Type B pancreatic cell (in vitro differentiated cells): ENCODE results near the gene BPIFA2. TPM values are rescaled to one million over a fixed set of nuclear protein-coding genes. Genes with fewer than 3 reads are reported as not detected.

Experiments
- DNase-seq: peaks from one replicate; pipeline ENCODE4 v3.0.0; 2021; ENCODE audit warnings: mixed read lengths; ENCODE audit not compliant: unreplicated experiment; ENCODE audit errors: extremely low spot score
- H3K27ac Mint-ChIP-seq: 2 replicates; pipeline ENCODE4 v1.8.0; 2021; ENCODE audit warnings: mild to moderate bottlenecking, mixed read lengths
- H3K27me3 Mint-ChIP-seq: 2 replicates; pipeline ENCODE4 v1.8.0; 2021; ENCODE audit warnings: mixed read lengths
- H3K36me3 Mint-ChIP-seq: 2 replicates; pipeline ENCODE4 v1.8.0; 2021; ENCODE audit warnings: mixed read lengths
- H3K4me1 Mint-ChIP-seq: one replicate; pipeline ENCODE4 v1.8.0; 2021; ENCODE audit warnings: mixed read lengths; ENCODE audit not compliant: unreplicated experiment
- H3K4me3 Mint-ChIP-seq: 2 replicates; pipeline ENCODE4 v1.8.0; 2021; ENCODE audit warnings: mild to moderate bottlenecking, mixed read lengths
- H3K9me3 Mint-ChIP-seq: 2 replicates; pipeline ENCODE4 v1.8.0; 2021; ENCODE audit warnings: mixed read lengths
- total RNA-seq: library from RNA; stranded (reverse); gene quantifications from 2 replicates; pipeline ENCODE4 v1.2.1, GENCODE V29; 2021; ENCODE audit warnings: low replicate concordance
- TF ChIP-seq, protein P1 (sequence below): fragments of 200-600 bp; sonication (generic); conservative IDR thresholded peaks from 2 replicates; pipeline ENCODE4 v1.5.0; 2021; ENCODE audit warnings: antibody characterized with exemption, mild to moderate bottlenecking

The BPIFA2 gene
- total RNA-seq, 1 donor from 2014 or later = not detected

DNA sequence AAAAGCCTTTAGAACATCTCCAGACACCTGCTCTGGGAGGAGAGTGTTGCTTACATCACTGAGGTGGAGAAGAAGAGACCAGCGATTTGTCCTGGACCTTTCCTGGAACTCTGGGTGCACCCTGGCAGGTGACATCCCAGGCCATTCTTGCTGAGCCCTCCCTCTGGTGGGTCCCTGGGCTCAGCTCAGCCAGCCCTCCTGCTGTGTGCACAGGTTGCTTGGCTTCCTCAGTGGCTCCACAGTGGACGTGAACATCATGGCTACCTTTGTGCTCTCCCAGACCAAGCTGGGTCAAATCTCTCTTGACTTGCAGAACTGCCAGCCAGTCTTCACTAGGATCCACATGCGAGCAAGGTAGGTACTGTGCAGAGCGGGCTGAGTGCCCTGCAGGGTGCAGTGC, 19.9 kb upstream of the BPIFA2 start:
- H3K36me3 Mint-ChIP-seq = no peaks in the 10 kb centered on the region
- DNase-seq = peak; percentile 62
- TF ChIP-seq, protein P1, sequence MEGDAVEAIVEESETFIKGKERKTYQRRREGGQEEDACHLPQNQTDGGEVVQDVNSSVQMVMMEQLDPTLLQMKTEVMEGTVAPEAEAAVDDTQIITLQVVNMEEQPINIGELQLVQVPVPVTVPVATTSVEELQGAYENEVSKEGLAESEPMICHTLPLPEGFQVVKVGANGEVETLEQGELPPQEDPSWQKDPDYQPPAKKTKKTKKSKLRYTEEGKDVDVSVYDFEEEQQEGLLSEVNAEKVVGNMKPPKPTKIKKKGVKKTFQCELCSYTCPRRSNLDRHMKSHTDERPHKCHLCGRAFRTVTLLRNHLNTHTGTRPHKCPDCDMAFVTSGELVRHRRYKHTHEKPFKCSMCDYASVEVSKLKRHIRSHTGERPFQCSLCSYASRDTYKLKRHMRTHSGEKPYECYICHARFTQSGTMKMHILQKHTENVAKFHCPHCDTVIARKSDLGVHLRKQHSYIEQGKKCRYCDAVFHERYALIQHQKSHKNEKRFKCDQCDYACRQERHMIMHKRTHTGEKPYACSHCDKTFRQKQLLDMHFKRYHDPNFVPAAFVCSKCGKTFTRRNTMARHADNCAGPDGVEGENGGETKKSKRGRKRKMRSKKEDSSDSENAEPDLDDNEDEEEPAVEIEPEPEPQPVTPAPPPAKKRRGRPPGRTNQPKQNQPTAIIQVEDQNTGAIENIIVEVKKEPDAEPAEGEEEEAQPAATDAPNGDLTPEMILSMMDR = no peak
- H3K9me3 Mint-ChIP-seq = no peaks in the 10 kb centered on the region
- H3K4me3 Mint-ChIP-seq = no peak overlapping the region
- peaks cover 62% of the 10 kb centered on the region for H3K27me3 Mint-ChIP-seq
- no peaks in the 10 kb centered on the region for H3K4me1 Mint-ChIP-seq
- no peak overlapping the region for H3K27ac Mint-ChIP-seq

DNA sequence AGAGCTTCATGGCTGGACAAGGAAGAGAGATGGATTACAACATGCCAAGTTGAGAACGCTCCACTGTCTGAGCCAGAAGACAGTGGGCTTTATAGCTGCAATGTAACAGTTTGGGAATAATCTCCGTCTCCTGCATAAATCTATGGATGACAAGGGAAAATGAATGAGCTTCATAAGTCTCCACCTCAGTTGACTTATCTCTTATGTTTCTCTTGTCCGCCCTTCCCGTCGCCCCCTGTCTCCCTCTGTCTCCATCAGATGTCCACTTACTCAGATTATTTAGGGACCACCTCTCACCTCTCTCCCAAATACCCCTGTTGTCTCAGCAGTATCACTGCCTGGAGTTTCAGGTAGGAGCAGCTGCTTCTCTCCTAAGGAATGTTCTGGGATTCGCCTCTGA, 13.7 kb upstream of the BPIFA2 start:
- Mint-ChIP-seq H3K27me3 (peaks cover 62% of the 10 kb centered on the region), H3K27ac (no peak overlapping the region), H3K36me3 (no peaks in the 10 kb centered on the region), H3K4me1 (no peaks in the 10 kb centered on the region), H3K4me3 (no peak overlapping the region), H3K9me3 (no peaks in the 10 kb centered on the region)
- peak; percentile 54 for DNase-seq
- TF ChIP-seq, protein P1 = no peak

DNA sequence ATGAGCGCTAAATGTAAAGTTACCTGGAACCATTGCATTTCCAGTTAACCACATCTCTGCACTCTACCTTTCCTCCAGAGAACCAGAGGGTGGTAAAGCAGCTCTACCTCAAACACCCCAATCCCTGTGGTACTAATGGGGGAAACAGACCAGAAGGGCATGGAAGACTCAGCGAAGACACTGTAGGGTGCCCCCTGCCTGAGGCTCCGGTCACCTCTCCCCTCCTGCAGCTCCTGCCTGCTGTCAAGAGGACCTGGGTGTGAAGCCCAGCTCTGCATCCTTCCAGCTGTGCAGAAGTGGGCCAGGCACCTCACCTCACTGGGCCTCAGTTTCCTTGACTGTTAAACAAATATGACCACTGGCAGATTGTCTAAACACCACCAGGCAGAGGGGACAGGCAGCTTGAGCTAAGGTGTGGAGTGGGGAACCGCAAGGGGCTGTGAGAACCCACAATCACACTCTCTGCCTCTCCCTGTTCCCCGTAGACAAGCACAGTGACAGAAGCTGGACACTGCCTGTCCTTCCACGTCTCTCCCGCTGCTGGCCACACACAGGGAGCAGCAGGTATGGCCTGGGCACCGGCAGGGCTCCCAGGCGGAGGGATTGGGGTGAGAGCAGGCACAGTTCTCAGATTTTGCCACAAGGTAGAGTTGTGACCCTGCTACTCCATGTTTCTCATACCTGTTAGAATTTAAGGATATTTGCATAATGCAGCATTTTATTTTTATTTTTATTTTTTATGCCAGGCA, 9.1 kb upstream of the BPIFA2 start:
- H3K4me1 Mint-ChIP-seq = no peaks in the 10 kb centered on the region
- peaks cover 47% of the 10 kb centered on the region for H3K27me3 Mint-ChIP-seq
- no peak overlapping the region for H3K4me3 Mint-ChIP-seq
- TF ChIP-seq, protein P1 = no peak
- H3K9me3 Mint-ChIP-seq = no peaks in the 10 kb centered on the region
- H3K36me3 Mint-ChIP-seq = no peaks in the 10 kb centered on the region
- DNase-seq = peak; percentile 67
- H3K27ac Mint-ChIP-seq = no peak overlapping the region

DNA sequence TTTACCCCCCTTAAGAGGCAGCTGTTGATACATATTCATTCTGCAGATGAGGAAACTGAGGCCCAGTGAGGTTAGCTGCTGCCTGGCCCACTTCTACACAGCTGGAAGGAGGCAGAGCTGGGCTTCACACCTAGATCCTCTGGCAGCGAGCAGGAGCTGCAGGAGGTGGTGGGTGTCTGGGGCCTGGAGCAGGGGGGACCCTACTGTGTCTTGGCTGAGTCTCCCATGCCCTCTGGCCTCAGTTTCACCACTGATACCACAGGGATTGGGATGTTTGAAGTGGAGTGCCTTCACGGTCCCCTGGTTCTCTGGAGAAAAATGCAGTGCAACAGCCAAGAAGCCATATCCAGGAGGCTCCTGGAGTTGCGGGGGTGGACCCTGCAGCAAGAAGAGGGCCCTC, 8.2 kb upstream of the BPIFA2 start:
- H3K4me1 Mint-ChIP-seq = no peaks in the 10 kb centered on the region
- no peak overlapping the region for H3K4me3 Mint-ChIP-seq
- no peaks in the 10 kb centered on the region for H3K9me3 Mint-ChIP-seq
- TF ChIP-seq, protein P1 = no peak
- DNase-seq = peak; percentile 50
- H3K27ac Mint-ChIP-seq = no peak overlapping the region
- H3K36me3 Mint-ChIP-seq = no peaks in the 10 kb centered on the region
- peaks cover 41% of the 10 kb centered on the region for H3K27me3 Mint-ChIP-seq

DNA sequence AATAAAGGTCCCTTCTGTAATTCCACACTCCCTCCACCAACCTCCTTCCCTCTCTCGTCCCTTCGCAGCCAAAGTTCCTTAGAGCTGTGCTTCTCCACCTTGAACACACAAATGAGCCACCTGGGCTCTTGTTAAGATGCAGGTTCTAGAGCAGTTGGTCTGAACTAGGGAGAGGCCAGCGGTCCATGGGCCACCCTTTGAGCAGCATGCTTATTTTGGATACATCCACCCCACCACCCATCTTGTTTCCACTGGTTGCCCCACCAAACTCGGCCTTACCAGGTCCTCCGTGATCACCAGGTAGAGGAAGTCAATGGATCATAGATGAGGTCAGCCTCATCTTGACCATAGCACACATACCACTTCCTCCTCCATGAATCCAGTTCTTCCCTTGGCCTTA, 7.3 kb upstream of the BPIFA2 start:
- Mint-ChIP-seq H3K27me3 (peaks cover 45% of the 10 kb centered on the region), H3K4me3 (no peak overlapping the region), H3K27ac (no peak overlapping the region)

More for the DNA sequence above, 7.3 kb upstream of the BPIFA2 start:
- TF ChIP-seq, protein P1 = no peak
- no peaks in the 10 kb centered on the region for H3K36me3 Mint-ChIP-seq
- DNase-seq = peak; percentile 44
- H3K9me3 Mint-ChIP-seq = no peaks in the 10 kb centered on the region
- H3K4me1 Mint-ChIP-seq = no peaks in the 10 kb centered on the region
